Ishikawa (cell line): ENCODE measurements around the gene PGM1.
A peak's percentile ranks its signal among the peaks of the same experiment; 100 is the strongest.

Experiments
- CEBPB ChIP-seq: IDR thresholded peaks from 2 replicates; pipeline ENCODE4 v1.6.1; 2012
- CREB1 ChIP-seq: IDR thresholded peaks from 2 replicates; pipeline ENCODE4 v1.6.1; 2012; ENCODE audit warnings: low read depth
- EGR1 ChIP-seq: IDR thresholded peaks from 2 replicates; pipeline ENCODE4 v1.6.1; 2012
- EP300 ChIP-seq: IDR thresholded peaks from 2 replicates; pipeline ENCODE4 v1.6.1; 2012; ENCODE audit warnings: borderline replicate concordance
- FOXM1 ChIP-seq: IDR thresholded peaks from 2 replicates; pipeline ENCODE4 v1.6.1; 2012; ENCODE audit warnings: low read depth, borderline replicate concordance
- NFIC ChIP-seq: IDR thresholded peaks from 2 replicates; pipeline ENCODE4 v1.6.1; 2012
- RAD21 ChIP-seq: IDR thresholded peaks from 2 replicates; pipeline ENCODE4 v1.6.1; 2012; ENCODE audit warnings: low read depth
- TAF1 ChIP-seq: IDR thresholded peaks from 2 replicates; pipeline ENCODE4 v1.6.1; 2012; ENCODE audit warnings: low read depth, mild to moderate bottlenecking
- TCF12 ChIP-seq: IDR thresholded peaks from 2 replicates; pipeline ENCODE4 v1.6.1; 2012; ENCODE audit warnings: low read depth
- TEAD4 ChIP-seq: IDR thresholded peaks from 2 replicates; pipeline ENCODE4 v1.6.1; 2012
- YY1 ChIP-seq: IDR thresholded peaks from 2 replicates; pipeline ENCODE4 v1.6.1; 2012; ENCODE audit warnings: low read depth
- ZBTB7A ChIP-seq: IDR thresholded peaks from 2 replicates; pipeline ENCODE4 v1.6.1; 2012; ENCODE audit warnings: low read depth
- TF ChIP-seq, protein P1 (sequence below): IDR thresholded peaks from 2 replicates; pipeline ENCODE4 v1.6.1; 2012
- TF ChIP-seq, protein P2 (sequence below): IDR thresholded peaks from 2 replicates; pipeline ENCODE4 v1.6.1; 2012
- TF ChIP-seq, protein P3 (sequence below): IDR thresholded peaks from 2 replicates; pipeline ENCODE4 v1.6.1; 2012; ENCODE audit warnings: low read depth, mild to moderate bottlenecking

Gene PGM1

GRCh38 chr1:63671514-63671913 lies 78.3 kb downstream of the PGM1 start:
- TF ChIP-seq NFIC (no peak), CEBPB (no peak), CREB1 (no peak), FOXM1 (no peak), ZBTB7A (no peak), RAD21 (no peak), TAF1 (no peak), EGR1 (no peak)
- TF ChIP-seq, protein P1, sequence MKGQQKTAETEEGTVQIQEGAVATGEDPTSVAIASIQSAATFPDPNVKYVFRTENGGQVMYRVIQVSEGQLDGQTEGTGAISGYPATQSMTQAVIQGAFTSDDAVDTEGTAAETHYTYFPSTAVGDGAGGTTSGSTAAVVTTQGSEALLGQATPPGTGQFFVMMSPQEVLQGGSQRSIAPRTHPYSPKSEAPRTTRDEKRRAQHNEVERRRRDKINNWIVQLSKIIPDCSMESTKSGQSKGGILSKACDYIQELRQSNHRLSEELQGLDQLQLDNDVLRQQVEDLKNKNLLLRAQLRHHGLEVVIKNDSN, result no peak
- TF ChIP-seq, protein P2, sequence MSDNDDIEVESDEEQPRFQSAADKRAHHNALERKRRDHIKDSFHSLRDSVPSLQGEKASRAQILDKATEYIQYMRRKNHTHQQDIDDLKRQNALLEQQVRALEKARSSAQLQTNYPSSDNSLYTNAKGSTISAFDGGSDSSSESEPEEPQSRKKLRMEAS, result no peak
- TF ChIP-seq, protein P3, sequence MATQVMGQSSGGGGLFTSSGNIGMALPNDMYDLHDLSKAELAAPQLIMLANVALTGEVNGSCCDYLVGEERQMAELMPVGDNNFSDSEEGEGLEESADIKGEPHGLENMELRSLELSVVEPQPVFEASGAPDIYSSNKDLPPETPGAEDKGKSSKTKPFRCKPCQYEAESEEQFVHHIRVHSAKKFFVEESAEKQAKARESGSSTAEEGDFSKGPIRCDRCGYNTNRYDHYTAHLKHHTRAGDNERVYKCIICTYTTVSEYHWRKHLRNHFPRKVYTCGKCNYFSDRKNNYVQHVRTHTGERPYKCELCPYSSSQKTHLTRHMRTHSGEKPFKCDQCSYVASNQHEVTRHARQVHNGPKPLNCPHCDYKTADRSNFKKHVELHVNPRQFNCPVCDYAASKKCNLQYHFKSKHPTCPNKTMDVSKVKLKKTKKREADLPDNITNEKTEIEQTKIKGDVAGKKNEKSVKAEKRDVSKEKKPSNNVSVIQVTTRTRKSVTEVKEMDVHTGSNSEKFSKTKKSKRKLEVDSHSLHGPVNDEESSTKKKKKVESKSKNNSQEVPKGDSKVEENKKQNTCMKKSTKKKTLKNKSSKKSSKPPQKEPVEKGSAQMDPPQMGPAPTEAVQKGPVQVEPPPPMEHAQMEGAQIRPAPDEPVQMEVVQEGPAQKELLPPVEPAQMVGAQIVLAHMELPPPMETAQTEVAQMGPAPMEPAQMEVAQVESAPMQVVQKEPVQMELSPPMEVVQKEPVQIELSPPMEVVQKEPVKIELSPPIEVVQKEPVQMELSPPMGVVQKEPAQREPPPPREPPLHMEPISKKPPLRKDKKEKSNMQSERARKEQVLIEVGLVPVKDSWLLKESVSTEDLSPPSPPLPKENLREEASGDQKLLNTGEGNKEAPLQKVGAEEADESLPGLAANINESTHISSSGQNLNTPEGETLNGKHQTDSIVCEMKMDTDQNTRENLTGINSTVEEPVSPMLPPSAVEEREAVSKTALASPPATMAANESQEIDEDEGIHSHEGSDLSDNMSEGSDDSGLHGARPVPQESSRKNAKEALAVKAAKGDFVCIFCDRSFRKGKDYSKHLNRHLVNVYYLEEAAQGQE, result no peak

DNA sequence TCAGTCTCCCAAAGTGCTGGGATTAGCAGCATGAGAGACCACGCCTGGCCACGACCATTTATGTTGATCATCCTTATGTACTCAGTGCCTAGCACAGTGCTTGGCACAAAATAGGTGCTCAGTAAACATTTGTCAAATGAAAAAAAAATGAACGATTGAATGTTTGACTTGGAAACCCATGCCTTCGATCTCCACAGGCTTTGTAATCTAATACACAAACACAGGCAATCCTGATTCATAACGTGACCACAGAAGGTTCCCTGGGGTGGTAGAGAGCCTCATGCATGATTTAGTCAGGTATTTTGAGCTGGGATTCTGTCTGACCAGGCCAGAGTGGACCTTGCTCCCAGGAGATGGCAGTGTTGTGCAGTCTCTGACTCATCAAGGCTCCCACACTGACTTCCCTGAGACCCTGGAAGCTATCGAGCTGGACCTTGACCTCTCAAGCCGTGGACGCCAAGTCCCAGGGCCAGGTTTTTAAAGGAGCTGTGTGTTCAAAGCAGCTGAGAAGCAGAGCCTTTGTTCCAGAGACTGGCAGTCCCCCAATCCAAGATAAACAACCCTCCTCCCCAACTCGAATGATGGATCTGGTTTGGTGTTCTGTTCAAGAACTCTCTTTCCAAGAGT lies 81.1 kb downstream of the PGM1 start:
- TF ChIP-seq YY1 (no peak), TCF12 (0 out of 2 replicates have a peak, but pooled peaks have one; percentile 39), EP300 (peak; percentile 56; the same call in 1 of the 2 replicates), CREB1 (no peak), ZBTB7A (0 out of 2 replicates have a peak, but pooled peaks have one; percentile 51), TEAD4 (peak; percentile 51), EGR1 (no peak), TAF1 (no peak), RAD21 (peak; percentile 92), NFIC (no peak; the same call in 1 of the 2 replicates), CEBPB (no peak), FOXM1 (no peak)
- TF ChIP-seq, protein P3, result no peak
- TF ChIP-seq, protein P1, result 0 out of 2 replicates have a peak, but pooled peaks have one; percentile 5
- TF ChIP-seq, protein P2, result 0 out of 2 replicates have a peak, but pooled peaks have one; percentile 33

DNA sequence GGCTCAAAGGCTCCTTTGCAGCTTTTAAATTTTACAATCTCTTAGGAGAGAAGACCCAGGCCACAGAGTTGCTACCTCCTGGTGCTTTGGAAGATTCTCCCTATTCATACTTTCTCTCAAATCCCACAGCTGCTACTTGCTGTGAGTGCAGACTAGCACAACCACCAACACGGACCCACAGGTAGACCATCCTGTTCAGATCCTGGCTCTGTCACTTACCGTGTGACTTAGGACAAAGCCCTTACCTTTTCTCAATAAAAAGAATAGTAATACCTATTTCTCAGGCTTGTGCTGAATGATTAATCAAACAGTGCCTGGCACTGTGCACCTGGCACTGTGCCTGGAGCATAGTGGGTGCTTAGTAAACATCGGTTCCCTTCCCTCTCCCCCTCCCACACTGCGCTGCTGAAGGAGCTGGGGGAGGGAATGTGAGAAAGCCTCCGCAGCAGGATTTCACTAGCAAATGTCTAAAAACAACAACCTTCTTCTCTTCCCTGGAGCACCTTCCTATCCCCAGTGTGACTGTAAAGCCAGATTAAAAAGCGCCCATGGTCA lies 81.7 kb downstream of the PGM1 start:
- TF ChIP-seq CREB1 (no peak), TAF1 (no peak), TCF12 (no peak), FOXM1 (no peak), CEBPB (no peak), NFIC (no peak), TEAD4 (no peak), RAD21 (no peak), EGR1 (no peak), EP300 (no peak), YY1 (no peak), ZBTB7A (no peak)
- TF ChIP-seq, protein P1, result no peak
- TF ChIP-seq, protein P2, result no peak
- TF ChIP-seq, protein P3, result no peak
